Right cardiac atrium (tissue), 5 donors: ENCODE measurements around the gene ADAM15. TPM values are rescaled to one million over a fixed set of nuclear protein-coding genes. Genes with fewer than 3 reads are reported as not detected.

ENCODE experiments used
- ATAC-seq, 2 donors: fragments of 200-7000 bp; cut with Tn5 transposase; one replicate each; pipeline versions ENCODE4 v1.8.0 to v1.9.1; 2020; ENCODE audit warnings: moderate library complexity in 2 of 2, mild to moderate bottlenecking in 1 of 2
- DNase-seq, 3 donors: peaks; one replicate each; pipeline ENCODE4 v3.0.0-alpha.2; 2020
- H3K27ac ChIP-seq: one replicate; pipeline ENCODE4 v1.5.1; 2013; ENCODE audit warnings: mild to moderate bottlenecking, low read length, control low read depth, moderate library complexity
- H3K27me3 ChIP-seq: one replicate; pipeline ENCODE4 v1.6.1; 2013; ENCODE audit not compliant: control insufficient read depth, insufficient read depth
- H3K4me1 ChIP-seq: one replicate; pipeline ENCODE4 v1.6.1; 2013; ENCODE audit warnings: low read length; ENCODE audit not compliant: control insufficient read depth, insufficient read depth
- H3K4me3 ChIP-seq: one replicate; pipeline ENCODE4 v1.5.1; 2013; ENCODE audit warnings: low read length, control low read depth
- H3K9me3 ChIP-seq: one replicate; pipeline ENCODE4 v1.6.1; 2013; ENCODE audit warnings: low read length; ENCODE audit not compliant: control insufficient read depth
- WGBS: extraction: QIAGEN DNeasy Blood & Tissue Kit; methylation state at CpG from one replicate; pipeline ENCODE4 v1.1.7; 2013; 5-methylcytosine and 5-hydroxymethylcytosine counted together
- intact Hi-C, 4 donors: fragments of 100-400 bp; cut with DNase I; formaldehyde crosslinking; loops; one replicate each; pipeline versions ENCODE4 v1.11.0 to v1.14.0; 2022 to 2023
- polyA plus RNA-seq: library from polyadenylated mRNA; stranded (reverse); fragments of 200-250 nt; gene quantifications from one replicate; pipeline ENCODE4 v1.2.3, GENCODE V29; 2013
- total RNA-seq, 4 donors: library from RNA; stranded (reverse); fragmentation: NEBNext Ultra II Directional; extraction: Animal tissue kit (Norgen Biotek cat#: 25700); gene quantifications; one replicate each; pipeline ENCODE4 v1.2.1, GENCODE V29; 2021
- donor health status: healthy with polysubstance abuse.
- donor health status: DM: no; HTN: yes; CAD: no.
- donor health status: DM: no; HTN: no; CAD: no.
- donor health status: DM: no; HTN: yes; CAD: no; lungs with severe emphysema.
- donor health status: DM: yes; HTN: yes; CAD: no.

The ADAM15 gene
- total and polyA plus RNA-seq, 5 donors: 51.2 to 106 (median 68.4) TPM

- intact Hi-C loops: no loop called here
- no peaks in the 10 kb centered on the region for H3K9me3 ChIP-seq
- 81% methylated on average over 7 of the region's 7 CpGs for WGBS
- H3K27me3 ChIP-seq: no peaks in the 10 kb centered on the region
- no peak overlapping the region for H3K4me3 ChIP-seq
- H3K27ac ChIP-seq: no peak overlapping the region
- ATAC-seq (no peak), DNase-seq (peak in 2 of 3 donors; percentile 27 to 44)
- H3K4me1 ChIP-seq: peaks cover 3% of the 10 kb centered on the region
Observed at GRCh38 chr1:155053531-155054105, 2.5 kb downstream of the ADAM15 start.

GRCh38 chr1:155057104-155057503 is 6.0 kb downstream of the ADAM15 start:
- no peak overlapping the region for H3K4me3 ChIP-seq
- intact Hi-C loops: no loop called here
- H3K27me3 ChIP-seq: no peaks in the 10 kb centered on the region
- no peaks in the 10 kb centered on the region for H3K4me1 ChIP-seq
- H3K9me3 ChIP-seq: no peaks in the 10 kb centered on the region
- ATAC-seq: no peak
- peak in 2 of 3 donors; percentile 31 to 33 for DNase-seq
- WGBS: 94% methylated on average over 8 of the region's 8 CpGs
- H3K27ac ChIP-seq: no peak overlapping the region

GRCh38 chr1:155057788-155058211 is 6.7 kb downstream of the ADAM15 start:
- Histone ChIP-seq H3K9me3 (no peaks in the 10 kb centered on the region), H3K27ac (no peak overlapping the region), H3K4me3 (no peak overlapping the region), H3K4me1 (no peaks in the 10 kb centered on the region), H3K27me3 (no peaks in the 10 kb centered on the region)
- intact Hi-C loops: no loop called here
- peak in 2 of 3 donors; percentile 34 to 65 for DNase-seq
- WGBS: 94% methylated on average over 13 of the region's 13 CpGs
- no peak for ATAC-seq

DNA sequence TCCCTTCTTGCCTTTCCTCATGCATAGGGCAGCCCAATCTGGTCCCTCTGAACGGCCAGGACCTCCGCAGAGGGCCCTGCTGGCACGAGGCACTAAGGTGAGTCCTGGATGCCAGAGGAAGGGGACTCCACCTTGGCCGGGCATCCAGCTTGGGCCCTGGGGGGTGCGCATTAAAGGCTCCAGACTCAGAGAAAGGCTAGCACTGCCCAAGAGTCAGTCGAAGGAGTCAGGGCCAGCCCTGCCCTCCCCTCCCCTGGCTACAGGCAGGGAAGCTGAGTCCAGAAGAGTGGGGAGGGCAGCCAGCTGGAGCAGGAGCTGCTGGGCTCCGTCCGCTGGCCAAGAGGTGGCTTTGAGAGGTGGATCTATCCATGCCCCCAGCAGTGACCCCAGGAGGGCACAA is 9.6 kb downstream of the ADAM15 start:
- no peaks in the 10 kb centered on the region for H3K4me1 ChIP-seq
- 74% methylated on average over 8 of the region's 8 CpGs for WGBS
- no peaks in the 10 kb centered on the region for H3K9me3 ChIP-seq
- H3K27ac ChIP-seq: no peak overlapping the region
- no peak for ATAC-seq
- no peaks in the 10 kb centered on the region for H3K27me3 ChIP-seq
- H3K4me3 ChIP-seq: no peak overlapping the region
- DNase-seq: peak in 2 of 3 donors; percentile 45 to 59
- intact Hi-C loops: loop anchor here in 2 of 4 donors (10.0 kb wide), 2 partner anchors 86 to 106 kb away; partner anchors contain the start of genes CKS1B (in 1 of the 2), PBXIP1 (in 1 of the 2) and SHC1 (in 1 of the 2)

GRCh38 chr1:155061381-155062150 is 10.4 kb downstream of the ADAM15 start:
- intact Hi-C loops: loop anchor here in 2 of 4 donors (10.0 kb wide), 2 partner anchors 87 to 107 kb away; partner anchors contain the start of genes CKS1B (in 1 of the 2), PBXIP1 (in 1 of the 2) and SHC1 (in 1 of the 2)
- Histone ChIP-seq H3K27ac (no peak overlapping the region), H3K9me3 (no peaks in the 10 kb centered on the region), H3K27me3 (no peaks in the 10 kb centered on the region), H3K4me1 (no peaks in the 10 kb centered on the region), H3K4me3 (no peak overlapping the region)
- DNase-seq (peak; percentile 89 to 95 (median 95)), ATAC-seq (peak; percentile 44 to 61)
- 28% methylated on average over 21 of the region's 21 CpGs for WGBS

DNA sequence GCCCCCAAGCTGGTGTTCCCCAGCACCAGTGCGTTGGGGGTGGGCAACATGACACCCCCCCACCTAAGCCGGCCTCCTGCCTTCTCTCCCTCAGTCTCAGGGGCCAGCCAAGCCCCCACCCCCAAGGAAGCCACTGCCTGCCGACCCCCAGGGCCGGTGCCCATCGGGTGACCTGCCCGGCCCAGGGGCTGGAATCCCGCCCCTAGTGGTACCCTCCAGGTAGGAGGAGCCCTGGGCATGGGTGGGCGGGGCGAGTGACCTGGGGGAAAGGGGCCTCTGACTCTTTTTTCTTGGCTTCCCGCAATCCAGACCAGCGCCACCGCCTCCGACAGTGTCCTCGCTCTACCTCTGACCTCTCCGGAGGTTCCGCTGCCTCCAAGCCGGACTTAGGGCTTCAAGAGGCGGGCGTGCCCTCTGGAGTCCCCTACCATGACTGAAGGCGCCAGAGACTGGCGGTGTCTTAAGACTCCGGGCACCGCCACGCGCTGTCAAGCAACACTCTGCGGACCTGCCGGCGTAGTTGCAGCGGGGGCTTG is 11.1 kb downstream of the ADAM15 start:
- WGBS: 36% methylated on average over 29 of the region's 29 CpGs
- H3K27ac ChIP-seq: no peak overlapping the region
- peak; percentile 1 to 3 for ATAC-seq
- H3K4me1 ChIP-seq: no peaks in the 10 kb centered on the region
- intact Hi-C loops: loop anchor here in 2 of 4 donors (10.0 kb wide), 2 partner anchors 87 to 107 kb away; partner anchors contain the start of genes CKS1B (in 1 of the 2), PBXIP1 (in 1 of the 2) and SHC1 (in 1 of the 2)
- H3K27me3 ChIP-seq: no peaks in the 10 kb centered on the region
- DNase-seq: peak in 2 of 3 donors; percentile 73
- H3K4me3 ChIP-seq: no peak overlapping the region
- H3K9me3 ChIP-seq: no peaks in the 10 kb centered on the region

DNA sequence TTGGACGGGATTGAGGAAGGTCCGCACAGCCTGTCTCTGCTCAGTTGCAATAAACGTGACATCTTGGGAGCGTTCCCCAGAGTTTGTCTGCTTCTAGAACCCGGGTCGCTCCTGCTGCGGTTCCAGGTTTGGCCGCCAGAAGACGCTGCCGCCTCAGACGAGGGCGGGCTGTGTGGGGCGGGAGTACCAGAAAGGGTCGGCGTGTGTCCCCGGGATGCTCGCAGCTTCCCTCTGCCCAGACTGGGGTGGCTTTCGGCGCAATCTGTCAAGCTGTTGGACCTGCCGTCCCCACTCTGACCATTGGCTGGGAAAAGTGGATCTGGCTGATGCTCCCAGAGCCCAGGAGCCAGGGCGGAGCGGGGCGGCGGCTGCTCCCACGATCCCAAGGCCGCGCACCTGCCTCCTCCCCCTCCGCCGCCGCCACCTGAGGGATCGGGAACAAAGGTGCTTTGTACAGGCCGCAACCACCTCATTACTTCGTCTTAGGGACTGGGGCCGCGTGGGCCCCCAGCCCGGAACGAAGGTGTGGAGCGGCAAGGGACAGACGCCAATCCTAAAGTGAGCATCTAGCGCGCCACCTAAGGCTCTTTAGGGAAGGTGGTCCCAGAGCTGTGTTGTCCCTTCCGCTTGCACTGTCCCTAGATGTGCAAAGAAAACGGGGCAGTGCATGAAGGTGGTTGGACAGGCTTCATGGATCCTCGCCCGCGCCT is 11.7 kb downstream of the ADAM15 start:
- 15% methylated on average over 46 of the region's 46 CpGs for WGBS
- Histone ChIP-seq H3K27ac (no peak overlapping the region), H3K9me3 (no peaks in the 10 kb centered on the region), H3K4me3 (peak overlapping the region; percentile 81), H3K27me3 (no peaks in the 10 kb centered on the region), H3K4me1 (no peaks in the 10 kb centered on the region)
- intact Hi-C loops: loop anchor here in 2 of 4 donors (10.0 kb wide), 2 partner anchors 88 to 108 kb away; partner anchors contain the start of genes CKS1B (in 1 of the 2), PBXIP1 (in 1 of the 2) and SHC1 (in 1 of the 2)
- DNase-seq (peak; percentile 60 to 87 (median 87)), ATAC-seq (peak; percentile 30 to 42)

GRCh38 chr1:155063550-155064110 is 12.5 kb downstream of the ADAM15 start, which contains the start of gene EFNA4:
TSS of gene EFNA4 (plus strand) at chr1:155063740. CDS start at chr1:155063824, 84 bp downstream.
- under 1% methylated on average over 57 of the region's 57 CpGs for WGBS
- Histone ChIP-seq H3K27ac (peak within 1 kb of the TSS; percentile 82), H3K9me3 (no peaks in the 10 kb centered on the region), H3K27me3 (no peaks in the 10 kb centered on the region), H3K4me1 (no peaks in the 10 kb centered on the region), H3K4me3 (peak within 1 kb of the TSS; percentile 81)
- DNase-seq (peak; percentile 84 to 92 (median 92)), ATAC-seq (peak; percentile 86 to 90)
- intact Hi-C loops: loop anchor here in 2 of 4 donors (10.0 kb wide), 2 partner anchors 89 to 109 kb away; partner anchors contain the start of genes CKS1B (in 1 of the 2), PBXIP1 (in 1 of the 2) and SHC1 (in 1 of the 2)

GRCh38 chr1:155064111-155064831 is 13.2 kb downstream of the ADAM15 start:
- Histone ChIP-seq H3K27me3 (no peaks in the 10 kb centered on the region), H3K27ac (no peak overlapping the region), H3K9me3 (no peaks in the 10 kb centered on the region), H3K4me1 (no peaks in the 10 kb centered on the region), H3K4me3 (peak overlapping the region; percentile 81)
- ATAC-seq (peak; percentile 3 to 7), DNase-seq (no peak)
- WGBS: 12% methylated on average over 14 of the region's 14 CpGs
- intact Hi-C loops: loop anchor here in 2 of 4 donors (10.0 kb wide), 2 partner anchors 89 to 109 kb away; partner anchors contain the start of genes CKS1B (in 1 of the 2), PBXIP1 (in 1 of the 2) and SHC1 (in 1 of the 2)
